OCI-LY3 (cell line): ENCODE data around the gene CD109.
"Not testable (repeated sequence)": the region's sequence is repeated elsewhere in the genome, so short reads cannot be mapped to it uniquely, and the experiment has no call there.

Source experiments
- H2AFZ ChIP-seq: fragments of 200-600, 300-600 bp; shearing (Covaris generic); 2 replicates; pipeline ENCODE4 v1.6.0; 2014; ENCODE audit warnings: antibody characterized with exemption, low read depth, low read length
- H3K27ac ChIP-seq: fragments of 200-600, 300-600 bp; sonication (generic); 2 replicates; pipeline ENCODE4 v1.5.1; 2014; ENCODE audit warnings: mild to moderate bottlenecking, low read length, moderate library complexity, mixed read lengths
- H3K27me3 ChIP-seq: fragments of 200-600, 300-600 bp; sonication (generic); 2 replicates; pipeline ENCODE4 v1.6.1; 2014; ENCODE audit warnings: low read depth, low read length, mixed read lengths
- H3K36me3 ChIP-seq: fragments of 200-600, 300-600 bp; sonication (generic); replicated peaks from 2 replicates; pipeline ENCODE3; 2014; ENCODE audit warnings: low read depth, low read length, mixed read lengths
- H3K4me1 ChIP-seq: fragments of 300-600, 200-600 bp; sonication (generic); 2 replicates; pipeline ENCODE4 v1.6.1; 2014; ENCODE audit warnings: low read length, mixed read lengths
- H3K4me2 ChIP-seq: fragments of 200-600, 300-600 bp; sonication (generic); 2 replicates; pipeline ENCODE4 v1.6.1; 2014; ENCODE audit warnings: low read length, mixed read lengths
- H3K4me3 ChIP-seq: fragments of 300-600, 200-600 bp; sonication (generic); 2 replicates; pipeline ENCODE4 v1.5.1; 2014; ENCODE audit warnings: antibody characterized with exemption, mild to moderate bottlenecking, low read length, moderate library complexity
- H3K79me2 ChIP-seq: fragments of 300-600, 200-600 bp; shearing (Covaris generic); 2 replicates; pipeline ENCODE4 v1.6.1; 2014; ENCODE audit warnings: mild to moderate bottlenecking, low read length, mixed read lengths
- H3K9ac ChIP-seq: fragments of 300-600, 200-600 bp; shearing (Covaris generic); 2 replicates; pipeline ENCODE4 v1.6.0; 2014; ENCODE audit warnings: mild to moderate bottlenecking, low read length, moderate library complexity
- H3K9me3 ChIP-seq: fragments of 200-600, 300-600 bp; shearing (Covaris generic); 2 replicates; pipeline ENCODE4 v1.6.1; 2014; ENCODE audit warnings: low read length, mixed read lengths; ENCODE audit not compliant: insufficient read depth
- H4K20me1 ChIP-seq: fragments of 200-600, 300-600 bp; sonication (generic); 2 replicates; pipeline ENCODE4 v1.6.1; 2016; ENCODE audit warnings: low read length, mixed read lengths; ENCODE audit not compliant: insufficient read depth
- EZH2phosphoT487 ChIP-seq: fragments of 200-600 bp; shearing (Covaris generic); IDR thresholded peaks from 2 replicates; pipeline ENCODE4 v1.6.1; 2018; ENCODE audit warnings: antibody characterized with exemption, mixed run types, low read depth
- TF ChIP-seq, protein P1 (sequence below): fragments of 200-600, 300-600 bp; sonication (generic); IDR thresholded peaks from 2 replicates; pipeline ENCODE4 v1.5.1; 2014; ENCODE audit warnings: antibody characterized with exemption, low read length, low read depth

Gene CD109

DNA sequence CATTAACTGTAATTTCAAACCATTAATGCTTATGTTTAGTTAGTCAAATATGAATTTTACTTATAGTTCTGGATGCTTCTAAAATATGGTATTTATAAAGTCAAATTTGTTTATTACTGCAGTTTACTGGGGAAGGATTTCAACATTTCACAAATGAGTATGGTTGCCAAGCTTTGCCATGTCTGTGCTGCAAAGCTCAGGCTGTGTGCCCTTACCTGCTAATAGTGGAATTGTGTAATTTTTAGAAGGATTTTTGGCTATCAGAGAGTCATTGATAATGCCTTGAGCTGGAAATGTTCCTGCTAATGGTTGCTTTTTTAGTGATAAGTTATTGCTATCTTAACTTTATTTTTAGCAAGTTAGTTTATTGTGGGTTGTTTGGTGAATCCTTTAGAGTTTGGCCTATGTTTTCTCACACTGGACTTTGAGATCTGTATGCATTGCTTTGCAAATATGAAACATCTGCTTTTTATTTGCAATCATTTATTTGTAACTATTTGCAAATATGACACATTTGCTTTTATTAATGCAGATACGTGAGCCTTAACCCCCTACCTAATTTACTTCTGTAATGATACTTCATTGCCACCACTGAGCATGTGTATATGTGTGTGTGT is 105.8 kb downstream of the CD109 start:
- Histone ChIP-seq H3K9me3 (0 out of 2 replicates have a peak, but pooled peaks cover 3% of the 10 kb centered on the region), H3K4me1 (peaks cover 14% of the 10 kb centered on the region), H3K79me2 (no peaks in the 10 kb centered on the region), H3K4me2 (no peak overlapping the region), H4K20me1 (no peaks in the 10 kb centered on the region), H3K9ac (no peak overlapping the region), H3K36me3 (peaks cover 5% of the 10 kb centered on the region), H2AFZ (no peak overlapping the region), H3K27me3 (no peaks in the 10 kb centered on the region), H3K27ac (no peak overlapping the region), H3K4me3 (no peak overlapping the region)
- no peak for TF ChIP-seq EZH2phosphoT487
- TF ChIP-seq, protein P1, sequence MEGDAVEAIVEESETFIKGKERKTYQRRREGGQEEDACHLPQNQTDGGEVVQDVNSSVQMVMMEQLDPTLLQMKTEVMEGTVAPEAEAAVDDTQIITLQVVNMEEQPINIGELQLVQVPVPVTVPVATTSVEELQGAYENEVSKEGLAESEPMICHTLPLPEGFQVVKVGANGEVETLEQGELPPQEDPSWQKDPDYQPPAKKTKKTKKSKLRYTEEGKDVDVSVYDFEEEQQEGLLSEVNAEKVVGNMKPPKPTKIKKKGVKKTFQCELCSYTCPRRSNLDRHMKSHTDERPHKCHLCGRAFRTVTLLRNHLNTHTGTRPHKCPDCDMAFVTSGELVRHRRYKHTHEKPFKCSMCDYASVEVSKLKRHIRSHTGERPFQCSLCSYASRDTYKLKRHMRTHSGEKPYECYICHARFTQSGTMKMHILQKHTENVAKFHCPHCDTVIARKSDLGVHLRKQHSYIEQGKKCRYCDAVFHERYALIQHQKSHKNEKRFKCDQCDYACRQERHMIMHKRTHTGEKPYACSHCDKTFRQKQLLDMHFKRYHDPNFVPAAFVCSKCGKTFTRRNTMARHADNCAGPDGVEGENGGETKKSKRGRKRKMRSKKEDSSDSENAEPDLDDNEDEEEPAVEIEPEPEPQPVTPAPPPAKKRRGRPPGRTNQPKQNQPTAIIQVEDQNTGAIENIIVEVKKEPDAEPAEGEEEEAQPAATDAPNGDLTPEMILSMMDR, result no peak

DNA sequence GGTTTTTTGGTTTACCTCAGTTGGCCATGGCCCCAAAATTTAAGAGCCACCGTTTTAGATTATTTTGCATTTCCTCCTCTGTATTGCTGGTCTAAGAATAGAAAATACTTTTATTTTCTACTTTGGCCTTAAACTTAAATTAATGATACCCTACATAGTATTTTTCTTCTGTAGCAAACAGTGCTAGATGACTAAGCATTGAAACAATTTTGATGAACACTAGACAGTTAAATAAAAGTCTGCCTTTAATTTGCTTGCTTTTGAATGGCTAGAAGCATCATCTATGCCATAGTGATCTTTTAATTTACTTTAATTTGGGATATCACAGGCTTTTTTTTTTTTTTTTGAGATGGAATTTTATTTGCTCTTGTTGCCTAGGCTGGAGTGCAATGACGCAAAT is 106.4 kb downstream of the CD109 start:
- no peak for TF ChIP-seq EZH2phosphoT487
- TF ChIP-seq, protein P1, result no peak
- Histone ChIP-seq H3K36me3 (peaks cover 5% of the 10 kb centered on the region), H3K9me3 (0 out of 2 replicates have a peak, but pooled peaks cover 3% of the 10 kb centered on the region), H3K27ac (no peak overlapping the region), H3K9ac (no peak overlapping the region), H3K4me3 (no peak overlapping the region), H3K79me2 (no peaks in the 10 kb centered on the region), H3K27me3 (no peaks in the 10 kb centered on the region), H3K4me2 (no peak overlapping the region), H3K4me1 (peaks cover 19% of the 10 kb centered on the region), H4K20me1 (no peaks in the 10 kb centered on the region), H2AFZ (no peak overlapping the region)

DNA sequence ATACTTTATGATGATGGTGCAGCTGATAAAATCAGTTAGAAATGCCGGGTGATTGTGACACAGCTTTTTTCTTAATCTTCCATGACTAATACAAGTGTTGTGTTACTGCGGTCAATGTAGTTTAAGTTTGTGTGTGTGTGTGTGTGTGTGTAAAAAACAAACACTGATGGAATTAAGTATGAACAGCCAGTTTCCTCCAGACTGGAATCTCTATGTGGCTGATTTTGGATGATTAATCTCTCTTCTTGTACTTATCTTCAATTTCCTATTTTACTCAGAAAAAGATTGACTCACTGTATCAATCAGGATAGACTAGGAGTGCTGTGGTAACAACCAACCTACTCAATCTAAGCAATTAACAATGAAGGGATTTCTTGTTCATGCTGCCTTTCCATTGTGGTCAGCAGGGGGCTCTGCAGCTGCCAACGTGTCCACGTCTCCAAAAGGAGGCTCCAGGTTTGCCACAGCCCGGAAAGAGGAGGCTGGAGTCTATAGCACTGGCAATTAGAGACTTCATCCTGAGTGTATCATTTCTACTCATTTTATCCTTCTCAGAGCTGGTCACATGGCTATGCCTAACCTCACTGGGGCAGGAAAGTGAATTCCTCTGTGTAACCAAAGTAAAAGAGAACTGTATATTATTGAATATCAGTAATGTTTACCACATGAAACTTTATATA is 107.7 kb downstream of the CD109 start:
- H3K79me2 ChIP-seq, result no peaks in the 10 kb centered on the region
- TF ChIP-seq EZH2phosphoT487, result no peak
- TF ChIP-seq, protein P1, result peak; percentile 59
- no peak overlapping the region for H3K9ac ChIP-seq
- 0 out of 2 replicates have a peak overlapping the region, but pooled peaks have one; percentile 53 for H2AFZ ChIP-seq
- no peaks in the 10 kb centered on the region for H3K27me3 ChIP-seq
- H3K4me2 ChIP-seq, result no peak overlapping the region
- H3K36me3 ChIP-seq, result peaks cover 5% of the 10 kb centered on the region
- peaks cover 15% of the 10 kb centered on the region for H3K4me1 ChIP-seq
- no peak overlapping the region for H3K4me3 ChIP-seq
- no peak overlapping the region for H3K27ac ChIP-seq
- H3K9me3 ChIP-seq, result 0 out of 2 replicates have a peak, but pooled peaks cover 3% of the 10 kb centered on the region
- no peaks in the 10 kb centered on the region for H4K20me1 ChIP-seq

DNA sequence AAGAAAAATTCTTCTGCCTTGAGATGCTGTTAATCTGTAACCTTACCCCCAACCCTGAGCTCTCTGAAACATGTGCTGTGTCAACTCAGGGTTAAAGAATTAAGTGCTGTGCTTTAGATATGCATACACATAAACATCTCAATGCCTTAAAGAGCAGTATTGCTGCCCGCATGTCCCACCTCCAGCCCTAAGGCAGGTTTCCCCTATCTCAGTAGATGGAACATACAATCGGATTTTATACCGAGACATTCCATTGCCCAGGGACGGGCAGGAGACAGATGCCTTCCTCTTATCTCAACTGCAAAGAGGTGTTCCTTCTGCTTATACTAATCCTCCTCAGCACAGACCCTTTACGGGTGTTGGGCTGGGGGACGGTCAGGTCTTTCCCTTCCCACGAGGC is 109.2 kb downstream of the CD109 start:
- H3K27me3 ChIP-seq, H3K9ac ChIP-seq, H3K4me3 ChIP-seq, H3K9me3 ChIP-seq, H4K20me1 ChIP-seq, H2AFZ ChIP-seq, H3K36me3 ChIP-seq, H3K79me2 ChIP-seq, H3K4me2 ChIP-seq, H3K27ac ChIP-seq: not testable (repeated sequence)
- peaks cover 11% of the 10 kb centered on the region for H3K4me1 ChIP-seq

DNA sequence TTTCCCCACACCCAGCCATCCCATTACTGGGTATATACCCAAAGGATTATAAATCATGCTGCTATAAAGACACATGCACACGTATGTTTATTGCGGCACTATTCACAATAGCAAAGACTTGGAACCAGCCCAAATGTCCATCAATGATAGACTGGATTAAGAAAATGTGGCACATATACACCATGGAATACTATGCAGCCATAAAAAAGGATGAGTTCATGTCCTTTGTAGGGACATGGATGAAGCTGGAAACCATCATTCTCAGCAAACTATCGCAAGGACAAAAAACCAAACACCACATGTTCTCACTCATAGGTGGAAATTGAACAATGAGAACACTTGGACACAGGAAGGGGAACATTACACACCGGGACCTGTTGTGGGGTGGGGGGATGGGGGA is 110.0 kb downstream of the CD109 start:
- H3K9ac ChIP-seq, H3K9me3 ChIP-seq, H3K4me2 ChIP-seq, H3K27ac ChIP-seq, H3K27me3 ChIP-seq, H3K36me3 ChIP-seq, H3K4me3 ChIP-seq, H3K79me2 ChIP-seq, H2AFZ ChIP-seq, H4K20me1 ChIP-seq: not testable (repeated sequence)
- H3K4me1 ChIP-seq, result peaks cover 11% of the 10 kb centered on the region
